EL (cell line): ENCODE measurements around the gene FRMD3.

Experiments used
- DNase-seq: peaks from one replicate; pipeline ENCODE4 v3.0.0-alpha.2; 2016

Gene FRMD3

DNA sequence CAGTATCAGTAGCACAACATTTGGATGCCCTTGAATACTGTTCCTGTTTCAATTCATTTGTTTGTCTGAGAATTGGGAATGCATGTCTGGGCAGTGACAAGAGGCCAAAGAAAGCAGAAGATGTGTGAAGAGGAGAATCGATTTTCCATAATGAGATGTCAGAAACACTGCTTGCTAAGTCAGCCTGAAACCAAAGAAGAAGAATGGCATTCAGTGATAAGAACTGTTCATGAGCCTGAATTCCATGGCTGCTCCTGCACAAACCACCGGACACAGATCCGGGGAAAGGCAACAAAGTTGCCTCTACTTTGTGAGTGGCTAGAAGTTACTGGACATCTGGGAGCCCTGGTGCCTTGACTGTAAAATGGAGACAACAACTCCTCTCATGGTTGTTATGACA is 268.1 kb downstream of the FRMD3 start:
- DNase-seq: no peak

GRCh38 chr9:83267741-83268140 is 270.5 kb downstream of the FRMD3 start:
- no peak for DNase-seq

DNA sequence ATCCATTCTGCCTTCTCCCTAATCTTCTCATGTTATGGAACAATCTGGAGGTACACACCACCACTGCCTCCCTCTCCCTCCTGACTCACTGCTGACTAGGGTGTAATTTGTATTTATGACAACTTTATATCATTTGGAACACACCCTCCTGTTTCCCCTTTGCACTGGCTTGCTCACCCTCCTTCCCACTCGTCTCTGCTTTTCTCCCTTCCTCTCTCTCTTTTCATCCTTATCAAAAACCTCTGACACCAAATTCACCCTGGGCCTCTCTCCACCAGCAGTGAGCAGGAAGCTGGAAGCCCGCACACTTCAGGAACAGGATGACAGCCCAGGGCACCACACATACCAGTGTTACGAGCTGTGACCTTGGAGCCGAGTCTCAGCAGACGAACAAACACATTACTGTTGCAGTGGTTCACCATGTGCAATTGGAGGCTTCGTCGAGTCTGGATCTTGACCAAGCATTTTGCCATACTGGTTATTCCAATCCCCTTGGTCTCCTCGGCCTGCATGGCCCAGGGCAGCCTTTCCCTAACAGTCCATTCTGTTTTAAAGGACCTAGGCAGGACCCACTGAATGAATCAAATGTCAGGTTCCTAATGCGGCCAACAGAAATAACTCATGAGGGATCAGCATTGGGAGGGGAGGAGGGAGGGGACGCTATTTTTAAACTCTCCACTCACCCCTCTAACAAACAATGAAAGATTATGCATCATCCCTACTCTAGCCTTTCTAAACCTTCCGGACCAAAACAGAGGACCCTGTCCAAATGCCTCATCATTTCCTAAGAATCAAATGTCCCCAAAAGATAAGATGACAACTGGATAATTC is 271.3 kb downstream of the FRMD3 start:
- DNase-seq: peak; percentile 20

GRCh38 chr9:83266331-83266665 is 271.9 kb downstream of the FRMD3 start:
- no peak for DNase-seq

- no peak for DNase-seq
Observed at GRCh38 chr9:83264315-83264714, 273.9 kb downstream of the FRMD3 start.

GRCh38 chr9:83259558-83259957 is 278.6 kb downstream of the FRMD3 start:
- DNase-seq: no peak

DNA sequence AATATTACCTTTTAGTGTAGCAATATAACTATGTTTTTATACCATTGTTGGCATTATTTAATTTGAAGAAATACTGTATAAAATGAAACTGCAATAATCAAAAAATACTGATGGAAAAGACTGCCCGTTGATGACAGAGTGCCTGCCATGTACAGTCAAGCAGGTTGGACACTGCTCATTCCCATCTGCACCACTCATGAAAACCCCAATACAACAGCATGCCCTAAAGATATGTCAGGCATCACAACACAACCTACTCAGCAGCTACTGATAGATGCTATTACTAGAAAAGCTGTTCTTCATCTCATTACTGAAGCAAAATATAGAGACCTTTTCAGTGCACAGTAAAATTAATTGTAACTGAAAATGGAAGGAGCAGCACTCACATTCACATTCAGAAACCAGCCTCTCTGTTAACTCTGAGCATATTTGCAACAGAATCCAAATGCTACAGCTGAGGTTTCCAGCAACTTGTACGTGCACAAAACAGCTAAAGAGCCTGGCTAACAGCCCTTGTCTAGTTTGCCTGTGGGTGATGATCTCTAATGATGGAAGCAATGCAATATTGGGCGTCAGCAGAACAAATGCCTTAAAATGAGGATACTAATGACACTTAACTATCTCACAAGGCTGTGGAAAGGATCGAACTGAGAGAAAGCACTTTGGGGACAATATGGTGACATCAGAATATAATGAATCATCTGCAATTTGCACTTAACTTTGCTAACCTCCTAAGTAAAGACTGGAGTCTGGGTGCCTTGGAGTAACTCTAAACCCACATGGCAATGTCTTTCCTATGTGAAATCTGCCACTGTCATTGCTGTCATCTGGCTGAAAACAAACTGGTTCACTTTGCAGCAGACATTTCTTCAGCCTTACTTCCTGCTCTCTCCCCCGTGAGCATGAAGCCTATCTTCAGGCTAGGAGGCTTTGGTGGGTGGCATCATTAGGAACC is 280.0 kb downstream of the FRMD3 start:
- no peak for DNase-seq

DNA sequence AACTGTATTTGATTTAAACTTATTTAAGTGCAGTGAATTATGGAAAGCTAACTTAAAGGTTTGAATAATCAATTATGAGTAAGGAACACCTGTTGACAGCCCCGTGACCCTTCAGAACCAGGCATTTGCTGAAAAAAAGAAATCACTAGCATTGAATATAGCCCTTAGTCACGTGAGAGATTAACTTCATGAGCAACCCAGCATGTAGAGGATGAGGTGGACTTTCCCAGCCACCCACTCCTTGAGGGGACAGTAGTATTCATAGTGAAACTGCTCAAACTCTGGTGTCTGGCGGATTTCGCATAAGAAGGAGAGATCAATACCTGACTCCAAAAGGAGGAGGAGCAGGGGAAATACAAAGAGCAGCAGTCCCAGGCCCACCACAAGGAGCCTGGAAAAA is 290.5 kb downstream of the FRMD3 start:
- DNase-seq: no peak

- DNase-seq: no peak
Observed at GRCh38 chr9:83245979-83246659, 292.1 kb downstream of the FRMD3 start.

GRCh38 chr9:83242066-83242465 is 296.1 kb downstream of the FRMD3 start:
- DNase-seq: no peak

GRCh38 chr9:83240671-83241070 is 297.5 kb downstream of the FRMD3 start:
- DNase-seq: no peak

GRCh38 chr9:83239747-83240146 is 298.5 kb downstream of the FRMD3 start:
- no peak for DNase-seq

GRCh38 chr9:83238871-83239640 is 299.1 kb downstream of the FRMD3 start:
- no peak for DNase-seq

DNA sequence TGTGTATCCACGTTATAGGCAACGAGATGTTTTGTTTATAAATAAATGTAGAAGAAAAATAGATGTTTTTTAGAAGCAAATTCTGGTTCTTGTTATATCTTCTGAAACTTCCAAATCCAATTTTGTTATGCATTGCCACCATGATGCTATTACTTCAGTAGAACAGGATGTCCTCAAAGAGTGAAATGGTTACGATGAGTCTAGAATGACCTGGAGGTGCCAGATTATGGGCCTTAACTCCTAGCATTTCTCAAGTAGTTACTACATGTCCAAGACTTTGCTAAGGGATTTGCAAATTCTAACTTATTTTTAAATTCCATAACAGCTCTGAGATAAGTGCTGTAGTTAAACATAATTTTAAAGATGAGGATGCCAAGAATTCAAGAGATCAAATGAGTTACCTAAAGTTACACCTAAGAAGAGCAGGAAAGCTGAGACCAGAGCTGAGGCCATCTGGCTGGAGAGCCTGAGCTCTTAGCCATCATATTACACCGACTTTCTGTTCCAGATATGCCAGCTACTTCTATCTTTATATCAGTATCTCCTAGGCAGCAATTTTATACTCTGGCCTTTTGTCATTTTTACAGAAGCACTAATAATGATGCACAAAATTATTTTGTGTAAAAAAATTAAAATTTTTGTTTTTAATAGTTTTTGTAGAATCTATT is 302.0 kb downstream of the FRMD3 start:
- DNase-seq: no peak

GRCh38 chr9:83235526-83235925 is 302.7 kb downstream of the FRMD3 start:
- DNase-seq: no peak

DNA sequence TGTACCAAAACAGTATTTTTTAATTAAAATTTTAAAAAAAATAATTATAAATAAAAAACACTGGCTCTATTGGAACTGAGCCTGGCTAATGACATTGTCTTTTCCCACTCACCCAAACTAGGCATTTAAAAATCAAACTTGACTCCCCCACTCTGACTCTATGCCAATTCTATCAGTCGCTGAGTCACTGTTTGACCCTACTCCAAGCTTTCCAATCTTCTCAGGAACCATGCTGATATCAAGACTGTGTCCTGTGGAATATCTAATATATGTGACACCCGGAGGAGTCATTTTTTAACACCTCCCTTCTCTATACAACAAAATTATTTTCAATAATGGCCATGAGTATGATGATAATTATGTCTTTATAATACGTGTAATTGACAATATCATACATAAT is 303.7 kb downstream of the FRMD3 start:
- no peak for DNase-seq

GRCh38 chr9:83233647-83234046 is 304.6 kb downstream of the FRMD3 start:
- DNase-seq: no peak

DNA sequence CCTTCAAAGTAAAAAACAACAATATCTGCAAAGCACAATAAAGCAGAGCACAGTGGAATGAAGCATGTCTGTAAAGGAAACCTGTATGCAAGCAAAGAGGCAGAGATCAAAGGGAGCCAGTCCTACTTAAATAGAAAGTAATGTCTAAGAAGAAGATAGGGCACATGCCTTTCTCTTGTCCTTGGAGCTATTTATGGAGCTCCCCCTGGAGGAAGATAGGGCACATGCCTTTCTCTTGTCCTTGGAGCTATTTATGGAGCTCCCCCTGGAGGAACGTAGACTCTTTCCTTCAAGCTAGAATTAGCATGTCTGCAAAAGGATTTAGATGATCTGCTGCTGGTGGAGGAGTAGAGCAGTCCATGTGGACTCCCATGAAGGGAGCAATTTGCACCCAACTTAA is 307.2 kb downstream of the FRMD3 start:
- no peak for DNase-seq

DNA sequence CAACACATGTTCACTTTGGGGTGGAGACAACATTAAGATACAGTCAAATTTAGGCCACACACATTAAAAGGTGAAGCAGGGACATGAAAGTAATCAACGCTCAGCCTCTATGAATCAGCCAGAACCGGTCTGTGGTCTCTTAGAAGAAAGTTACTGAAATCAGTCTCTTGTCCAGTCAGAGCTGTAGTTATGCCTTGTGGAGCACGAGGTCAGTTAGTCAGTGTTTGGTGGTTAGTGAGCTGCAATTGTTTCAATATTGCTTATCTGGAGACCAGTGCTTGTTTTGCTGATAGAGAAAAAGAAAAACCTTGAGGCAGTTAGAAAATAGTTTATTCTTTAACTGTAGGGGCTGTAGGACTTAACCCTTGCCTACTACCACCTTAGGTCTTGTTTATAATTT is 317.5 kb downstream of the FRMD3 start:
- DNase-seq: peak; percentile 33

GRCh38 chr9:83219924-83220438 is 318.2 kb downstream of the FRMD3 start:
- DNase-seq: no peak

GRCh38 chr9:83219154-83219923 is 318.9 kb downstream of the FRMD3 start:
- DNase-seq: peak; percentile 46
